Activated naive CD8-positive, alpha-beta T cell treated with anti-CD3 and anti-CD28 coated beads, Interleukin-2, amount 50 U/mL, for 24 hours (primary cell): ENCODE data around the gene P3H1.

ENCODE experiments used
- ATAC-seq: fragments of 150-1000 bp; cut with Tn5 transposase; one replicate; pipeline ENCODE4 v1.10.0; 2021
- DNase-seq: peaks from one replicate; pipeline ENCODE4 v3.0.0; 2021
- H3K27ac Mint-ChIP-seq: one replicate; pipeline ENCODE4 v1.8.0; 2021; ENCODE audit warnings: mild to moderate bottlenecking, mixed read lengths
- H3K27me3 Mint-ChIP-seq: one replicate; pipeline ENCODE4 v1.8.0; 2021; ENCODE audit warnings: mixed read lengths
- H3K36me3 Mint-ChIP-seq: one replicate; pipeline ENCODE4 v1.8.0; 2021; ENCODE audit warnings: low read depth, mixed read lengths
- H3K4me1 Mint-ChIP-seq: one replicate; pipeline ENCODE4 v1.8.0; 2021; ENCODE audit warnings: mixed read lengths
- H3K4me3 Mint-ChIP-seq: one replicate; pipeline ENCODE4 v1.8.0; 2021; ENCODE audit warnings: mild to moderate bottlenecking, moderate library complexity, mixed read lengths
- H3K9me3 Mint-ChIP-seq: one replicate; pipeline ENCODE4 v1.8.0; 2021; ENCODE audit warnings: mixed read lengths

P3H1 gene

DNA sequence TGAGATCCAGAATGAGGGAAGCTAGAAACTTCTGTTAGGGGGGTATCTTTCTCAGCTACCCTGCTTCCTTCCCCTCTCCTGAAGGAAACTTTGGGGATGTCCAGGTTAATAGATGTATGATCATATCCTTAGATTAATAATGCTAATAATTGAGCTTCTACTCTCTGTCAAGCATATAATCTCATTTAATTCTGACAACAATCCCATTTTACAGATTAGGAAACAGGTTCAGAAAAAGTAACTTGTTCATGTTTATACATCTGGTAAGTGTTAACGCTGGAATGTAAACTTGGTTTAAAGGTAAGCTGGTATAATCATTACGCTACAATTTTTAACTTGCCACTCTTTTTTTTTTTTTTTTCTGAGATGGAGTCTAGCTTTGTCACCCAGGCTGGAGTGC is 16.3 kb upstream of the P3H1 start:
- no peak overlapping the region for H3K4me3 Mint-ChIP-seq
- no peak overlapping the region for H3K27ac Mint-ChIP-seq
- DNase-seq (no peak), ATAC-seq (no peak)
- peaks cover 22% of the 10 kb centered on the region for H3K4me1 Mint-ChIP-seq
- H3K27me3 Mint-ChIP-seq, result no peaks in the 10 kb centered on the region
- H3K9me3 Mint-ChIP-seq, result no peaks in the 10 kb centered on the region
- peaks cover 33% of the 10 kb centered on the region for H3K36me3 Mint-ChIP-seq

DNA sequence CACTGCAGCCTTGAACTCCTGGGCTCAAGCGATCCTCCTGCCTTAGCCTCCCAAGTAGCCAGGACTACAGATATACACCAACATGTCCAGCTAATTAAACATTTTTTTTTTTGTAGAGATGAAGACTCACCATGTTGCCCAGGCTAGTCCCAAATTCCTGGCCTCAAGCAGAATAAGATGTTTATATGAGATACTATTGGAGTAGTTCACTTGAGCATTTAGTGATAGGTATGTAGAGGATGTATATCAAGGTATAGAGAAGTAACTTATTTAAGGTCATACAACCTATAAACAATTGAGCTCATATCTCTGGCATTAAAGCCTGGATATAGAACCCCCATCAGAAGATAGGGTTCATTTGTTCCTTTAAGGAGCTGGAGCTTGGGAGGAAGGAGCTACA is 13.3 kb upstream of the P3H1 start:
- no peak overlapping the region for H3K27ac Mint-ChIP-seq
- ATAC-seq (no peak), DNase-seq (no peak)
- no peak overlapping the region for H3K4me3 Mint-ChIP-seq
- H3K27me3 Mint-ChIP-seq, result no peaks in the 10 kb centered on the region
- peaks cover 47% of the 10 kb centered on the region for H3K36me3 Mint-ChIP-seq
- no peaks in the 10 kb centered on the region for H3K9me3 Mint-ChIP-seq
- H3K4me1 Mint-ChIP-seq, result peaks cover 12% of the 10 kb centered on the region

DNA sequence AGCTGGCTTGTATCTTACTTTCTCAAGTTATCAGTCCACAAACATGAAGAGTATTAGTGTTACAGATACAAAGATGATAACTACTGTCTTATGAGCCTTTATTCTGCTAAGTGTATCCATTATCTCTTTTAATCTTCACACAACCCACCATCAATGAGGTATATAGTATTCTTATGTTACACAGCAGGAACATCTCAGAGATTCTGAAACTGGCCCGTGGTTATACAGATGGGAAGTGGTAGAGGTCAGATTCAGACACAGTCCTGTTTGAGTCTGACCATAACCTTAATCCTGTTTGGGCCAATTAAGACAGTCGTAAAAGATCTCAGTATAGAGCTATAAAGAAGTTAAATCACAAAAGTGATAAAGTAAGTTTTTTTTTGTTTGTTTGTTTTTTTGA is 12.9 kb upstream of the P3H1 start:
- ATAC-seq (no peak), DNase-seq (no peak)
- H3K4me1 Mint-ChIP-seq, result peaks cover 11% of the 10 kb centered on the region
- peaks cover 52% of the 10 kb centered on the region for H3K36me3 Mint-ChIP-seq
- no peak overlapping the region for H3K27ac Mint-ChIP-seq
- no peaks in the 10 kb centered on the region for H3K9me3 Mint-ChIP-seq
- no peak overlapping the region for H3K4me3 Mint-ChIP-seq
- no peaks in the 10 kb centered on the region for H3K27me3 Mint-ChIP-seq

DNA sequence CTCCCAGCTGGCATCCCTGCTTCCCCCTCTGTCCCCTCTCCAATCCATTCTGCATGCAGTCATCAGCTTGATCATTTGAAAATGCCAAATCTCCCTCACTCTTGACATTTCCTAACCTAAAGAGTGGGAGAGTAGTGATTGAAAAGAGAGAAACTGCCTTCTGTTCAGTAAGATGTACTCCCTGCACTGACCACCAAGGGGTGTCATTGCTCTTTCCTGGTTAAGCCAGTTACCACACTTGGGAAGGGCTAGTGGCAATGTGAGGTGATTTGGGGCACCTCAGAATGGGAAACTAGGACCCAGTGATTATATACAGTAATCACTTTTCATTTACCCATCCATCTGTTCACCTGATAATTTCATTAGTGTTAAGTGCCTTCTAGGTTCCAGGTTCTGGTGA is 11.0 kb upstream of the P3H1 start:
- Mint-ChIP-seq H3K9me3 (no peaks in the 10 kb centered on the region), H3K27ac (no peak overlapping the region), H3K27me3 (no peaks in the 10 kb centered on the region), H3K4me1 (peaks cover 15% of the 10 kb centered on the region), H3K4me3 (no peak overlapping the region), H3K36me3 (peaks cover 56% of the 10 kb centered on the region)
- DNase-seq (peak; percentile 23), ATAC-seq (no peak)

DNA sequence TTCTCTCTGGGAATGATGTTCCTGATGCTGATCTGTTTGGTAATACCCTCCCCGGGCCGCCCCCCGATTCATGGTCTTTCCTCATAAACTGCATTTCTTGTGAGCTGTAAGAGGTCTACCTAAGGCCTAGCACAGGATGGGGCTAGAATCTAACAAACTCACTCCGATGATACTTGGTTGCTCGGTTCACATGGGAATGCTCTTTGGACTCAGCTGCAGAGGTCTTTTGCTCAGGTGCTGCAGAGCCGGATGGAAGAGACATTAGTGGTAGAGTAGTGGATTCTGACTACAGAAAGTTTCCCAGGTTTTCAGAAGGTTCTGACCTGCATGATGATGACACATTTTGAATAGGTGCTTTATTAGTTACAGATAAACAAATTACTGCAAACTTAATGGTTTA is 9.7 kb upstream of the P3H1 start:
- DNase-seq (no peak), ATAC-seq (no peak)
- no peak overlapping the region for H3K27ac Mint-ChIP-seq
- no peaks in the 10 kb centered on the region for H3K27me3 Mint-ChIP-seq
- no peak overlapping the region for H3K4me3 Mint-ChIP-seq
- no peaks in the 10 kb centered on the region for H3K9me3 Mint-ChIP-seq
- H3K4me1 Mint-ChIP-seq, result peaks cover 21% of the 10 kb centered on the region
- peaks cover 55% of the 10 kb centered on the region for H3K36me3 Mint-ChIP-seq

DNA sequence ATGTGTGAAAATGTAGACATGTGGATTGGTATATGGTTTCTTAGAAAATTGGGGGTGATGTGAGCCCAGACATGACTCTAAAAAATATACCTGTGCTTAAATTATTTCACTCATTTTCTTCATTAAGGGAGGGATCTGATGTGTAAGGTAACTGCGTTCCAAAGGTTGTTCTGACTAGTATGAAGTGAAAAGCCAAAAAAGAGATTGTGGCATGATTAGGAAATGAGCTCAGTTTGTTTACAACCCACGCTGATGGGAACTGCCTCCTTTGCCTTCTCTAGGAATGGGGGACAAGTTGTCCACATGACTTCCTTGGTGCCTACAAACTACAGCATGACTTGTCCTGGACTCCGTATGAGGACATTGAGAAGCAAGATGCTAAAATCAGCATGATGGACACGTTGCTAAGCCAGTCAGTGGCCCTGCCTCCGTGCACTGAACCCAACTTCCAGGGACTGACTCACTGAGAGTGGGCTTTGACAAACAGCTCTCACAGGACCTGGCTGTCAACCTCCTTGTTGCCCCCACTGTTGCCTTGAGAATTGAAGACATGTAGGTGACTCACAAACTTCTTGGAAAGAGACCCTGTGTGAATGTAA is 8.2 kb upstream of the P3H1 start:
- DNase-seq (no peak), ATAC-seq (no peak)
- no peak overlapping the region for H3K4me3 Mint-ChIP-seq
- H3K27me3 Mint-ChIP-seq, result no peaks in the 10 kb centered on the region
- H3K27ac Mint-ChIP-seq, result no peak overlapping the region
- H3K36me3 Mint-ChIP-seq, result peaks cover 54% of the 10 kb centered on the region
- no peaks in the 10 kb centered on the region for H3K9me3 Mint-ChIP-seq
- peaks cover 26% of the 10 kb centered on the region for H3K4me1 Mint-ChIP-seq

DNA sequence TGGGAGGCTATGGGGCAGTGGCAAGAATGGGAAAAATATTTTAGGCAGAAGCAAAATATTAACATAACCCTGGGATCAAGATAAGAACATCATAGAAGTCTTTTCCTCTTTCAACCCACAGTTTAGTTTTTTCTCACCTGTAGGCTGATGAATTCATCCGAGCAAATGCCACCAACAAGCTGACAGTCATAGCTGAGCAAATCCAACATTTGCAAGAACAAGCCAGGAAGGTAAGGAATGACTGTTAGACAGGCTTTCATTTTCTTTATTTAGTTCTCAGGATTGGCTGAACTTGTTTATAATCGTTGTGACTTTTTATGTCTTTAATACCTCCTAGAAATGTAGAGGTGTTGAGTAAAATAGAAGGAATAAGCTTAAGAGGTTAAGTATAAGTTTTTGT is 6.6 kb upstream of the P3H1 start:
- no peaks in the 10 kb centered on the region for H3K9me3 Mint-ChIP-seq
- no peaks in the 10 kb centered on the region for H3K27me3 Mint-ChIP-seq
- peaks cover 34% of the 10 kb centered on the region for H3K4me1 Mint-ChIP-seq
- peak overlapping the region; percentile 1 for H3K27ac Mint-ChIP-seq
- peaks cover 49% of the 10 kb centered on the region for H3K36me3 Mint-ChIP-seq
- ATAC-seq (no peak), DNase-seq (no peak)
- no peak overlapping the region for H3K4me3 Mint-ChIP-seq

DNA sequence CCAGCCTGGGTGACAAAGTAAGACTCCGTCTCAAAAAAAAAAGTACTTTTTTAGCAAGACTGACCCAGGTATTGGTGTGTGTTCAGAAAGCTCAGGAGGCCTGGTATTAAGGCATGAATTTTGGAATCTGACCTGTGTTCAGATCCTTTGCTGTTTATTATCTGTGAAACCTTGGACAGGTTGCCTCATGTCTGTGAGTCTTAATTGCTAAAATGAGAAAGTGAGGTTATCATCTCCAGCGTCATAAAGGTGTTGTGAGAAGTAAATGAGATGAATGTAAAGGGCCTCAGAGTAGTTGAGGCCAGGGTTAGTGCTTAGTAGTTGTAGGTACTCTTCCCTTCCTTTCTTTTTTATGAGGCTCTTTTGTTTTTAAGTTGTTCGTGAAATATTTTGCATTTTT is 3.0 kb upstream of the P3H1 start:
- H3K27ac Mint-ChIP-seq, result no peak overlapping the region

DNA sequence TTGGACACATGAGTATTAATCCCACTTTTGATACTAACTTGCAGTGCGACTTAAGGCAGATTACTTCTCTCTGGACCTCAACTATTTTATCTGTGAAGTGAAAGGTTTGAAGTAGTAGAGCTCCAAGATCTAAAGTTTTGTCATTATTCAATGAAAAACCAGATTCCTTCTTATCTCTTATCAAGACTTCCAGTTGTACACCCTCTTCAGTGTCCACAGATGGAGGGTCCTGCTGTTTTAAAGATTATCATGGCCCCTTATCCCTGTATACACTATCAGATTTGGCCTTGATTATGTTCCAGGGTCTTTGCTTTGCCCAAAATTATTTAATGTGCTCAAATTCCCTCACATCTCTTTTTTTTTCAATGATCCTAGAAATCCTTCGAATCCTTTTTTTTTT is 1.3 kb upstream of the P3H1 start:
- Mint-ChIP-seq H3K4me3 (no peak overlapping the region), H3K9me3 (no peaks in the 10 kb centered on the region), H3K27me3 (no peaks in the 10 kb centered on the region), H3K4me1 (peaks cover 37% of the 10 kb centered on the region), H3K27ac (peak overlapping the region; percentile 80), H3K36me3 (peaks cover 21% of the 10 kb centered on the region)
- ATAC-seq (no peak), DNase-seq (no peak)

More for the DNA sequence above, 3.0 kb upstream of the P3H1 start:
- Mint-ChIP-seq H3K36me3 (peaks cover 28% of the 10 kb centered on the region), H3K9me3 (no peaks in the 10 kb centered on the region), H3K4me3 (no peak overlapping the region), H3K27me3 (no peaks in the 10 kb centered on the region), H3K4me1 (peaks cover 38% of the 10 kb centered on the region)
- DNase-seq (no peak), ATAC-seq (no peak)

DNA sequence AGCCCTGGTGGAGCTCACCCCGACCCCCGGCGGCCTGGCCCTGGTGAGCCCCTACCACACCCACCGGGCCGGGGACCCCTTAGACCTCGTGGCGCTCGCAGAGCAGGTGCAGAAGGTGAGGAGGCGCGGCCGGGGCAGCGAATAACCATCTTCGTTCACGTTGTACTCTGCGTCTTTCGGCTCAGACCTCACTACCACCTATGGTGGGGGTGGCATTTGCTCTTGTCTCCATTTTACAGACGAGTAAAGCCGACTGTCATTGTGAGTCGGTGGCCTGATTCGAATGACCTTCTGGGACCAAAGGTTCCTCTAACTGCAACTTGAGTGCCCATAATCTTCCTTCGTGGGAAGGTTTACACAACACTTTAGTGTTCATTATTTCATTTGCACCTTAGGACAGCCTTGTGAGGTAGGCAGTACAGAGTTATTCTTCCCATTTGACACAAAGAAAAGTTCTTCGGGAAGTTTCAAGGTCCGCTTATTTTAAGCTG is 727 bp upstream of the P3H1 start:
- H3K36me3 Mint-ChIP-seq, result peaks cover 19% of the 10 kb centered on the region
- H3K9me3 Mint-ChIP-seq, result no peaks in the 10 kb centered on the region
- DNase-seq (no peak), ATAC-seq (peak; percentile 2)
- H3K27ac Mint-ChIP-seq, result peak overlapping the region; percentile 80
- H3K4me3 Mint-ChIP-seq, result no peak overlapping the region
- peaks cover 34% of the 10 kb centered on the region for H3K4me1 Mint-ChIP-seq
- no peaks in the 10 kb centered on the region for H3K27me3 Mint-ChIP-seq

DNA sequence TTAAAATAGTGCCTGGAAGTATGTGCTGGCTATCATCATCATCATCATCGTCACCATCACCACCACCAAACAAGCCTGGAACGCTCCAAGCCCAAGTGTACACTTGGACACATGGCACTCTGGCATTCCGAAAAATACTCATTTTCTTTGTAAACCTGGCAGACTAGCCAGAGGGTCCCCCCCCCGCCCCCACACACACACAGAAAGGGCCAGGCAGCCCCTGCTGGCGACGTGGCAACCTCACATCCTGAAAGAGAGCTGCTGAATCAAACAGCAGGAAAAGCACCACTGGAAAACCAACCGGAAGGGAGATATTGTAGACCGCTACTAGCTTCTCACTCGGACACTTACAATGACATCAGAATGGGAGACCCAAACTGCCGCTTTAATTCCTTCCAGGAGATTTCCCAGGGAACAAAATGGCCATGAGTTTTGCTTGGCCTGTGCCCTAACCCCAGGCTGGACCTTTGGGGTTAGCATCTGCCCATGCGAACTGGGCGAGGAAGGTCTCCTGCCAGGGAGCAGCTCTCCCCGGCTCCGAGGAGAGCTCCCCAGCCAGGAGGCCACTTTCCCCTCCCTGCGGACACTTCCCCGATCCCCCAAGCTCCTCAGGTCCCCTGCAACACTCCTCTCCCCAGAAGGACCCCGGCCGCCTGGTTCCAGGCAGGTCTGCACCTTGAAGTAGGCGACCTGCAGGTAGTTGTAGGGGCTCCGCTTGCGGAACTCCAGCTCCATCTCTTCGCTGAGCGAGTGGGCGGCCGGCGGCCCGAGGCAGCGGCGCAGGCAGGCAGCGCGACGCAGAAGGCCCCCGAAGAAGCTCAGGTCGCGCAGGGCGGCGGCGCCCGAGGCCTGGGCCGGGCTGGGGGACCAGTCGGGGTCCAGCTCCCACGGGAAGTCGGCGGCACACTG is 742 bp downstream of the P3H1 start:
- Mint-ChIP-seq H3K9me3 (no peaks in the 10 kb centered on the region), H3K27ac (no peak overlapping the region), H3K36me3 (peaks cover 19% of the 10 kb centered on the region), H3K27me3 (no peaks in the 10 kb centered on the region), H3K4me1 (peaks cover 32% of the 10 kb centered on the region), H3K4me3 (no peak overlapping the region)
- DNase-seq, result peak; percentile 62
- ATAC-seq, result peak; percentile 16

DNA sequence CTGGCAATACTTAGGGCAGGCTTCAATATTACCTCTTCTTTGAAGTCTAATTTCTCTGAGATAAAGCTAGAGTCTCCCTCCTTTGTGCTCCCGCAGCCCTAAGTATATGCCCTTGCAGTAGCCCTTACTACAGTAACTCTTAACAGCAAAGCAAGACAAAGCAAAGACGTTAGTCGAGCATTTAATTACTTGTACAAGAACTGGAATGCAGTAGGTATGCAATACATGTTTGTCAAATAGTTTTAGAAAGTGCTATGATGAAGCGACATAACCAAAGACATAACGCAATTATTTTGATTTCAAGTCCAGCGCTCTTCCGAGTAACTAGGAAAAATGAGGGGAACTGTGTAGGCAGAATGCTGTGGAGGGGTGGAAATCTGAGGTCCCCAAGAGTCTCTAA is 1.6 kb downstream of the P3H1 start:
- Mint-ChIP-seq H3K27me3 (no peaks in the 10 kb centered on the region), H3K9me3 (no peaks in the 10 kb centered on the region), H3K27ac (no peak overlapping the region), H3K4me1 (peaks cover 28% of the 10 kb centered on the region), H3K36me3 (peaks cover 14% of the 10 kb centered on the region), H3K4me3 (no peak overlapping the region)
- DNase-seq, result no peak
- ATAC-seq, result no peak

DNA sequence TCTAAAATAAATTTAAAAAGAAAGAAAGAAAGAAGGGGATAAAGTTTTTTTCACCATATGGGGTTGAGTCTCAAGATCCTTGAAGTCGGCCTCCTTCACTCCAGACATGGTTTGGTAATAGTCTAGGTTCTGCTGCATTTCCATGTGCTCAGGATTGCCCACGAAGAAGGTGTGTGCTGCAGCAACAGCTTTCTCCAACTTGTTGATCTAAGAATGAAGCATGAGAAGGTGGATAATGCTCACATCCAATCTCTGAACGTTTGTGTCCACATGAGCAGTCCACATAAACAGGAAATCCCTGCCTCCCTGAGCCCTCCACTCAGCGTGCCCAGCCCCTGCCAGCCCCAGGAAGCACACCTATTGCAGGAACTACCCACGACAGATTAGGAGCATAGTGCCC is 4.6 kb downstream of the P3H1 start:
- H3K4me1 Mint-ChIP-seq, result peaks cover 7% of the 10 kb centered on the region
- no peaks in the 10 kb centered on the region for H3K27me3 Mint-ChIP-seq
- no peak overlapping the region for H3K4me3 Mint-ChIP-seq
- no peak for DNase-seq
- no peak overlapping the region for H3K27ac Mint-ChIP-seq
- no peak for ATAC-seq
- peaks cover 4% of the 10 kb centered on the region for H3K36me3 Mint-ChIP-seq
- no peaks in the 10 kb centered on the region for H3K9me3 Mint-ChIP-seq

DNA sequence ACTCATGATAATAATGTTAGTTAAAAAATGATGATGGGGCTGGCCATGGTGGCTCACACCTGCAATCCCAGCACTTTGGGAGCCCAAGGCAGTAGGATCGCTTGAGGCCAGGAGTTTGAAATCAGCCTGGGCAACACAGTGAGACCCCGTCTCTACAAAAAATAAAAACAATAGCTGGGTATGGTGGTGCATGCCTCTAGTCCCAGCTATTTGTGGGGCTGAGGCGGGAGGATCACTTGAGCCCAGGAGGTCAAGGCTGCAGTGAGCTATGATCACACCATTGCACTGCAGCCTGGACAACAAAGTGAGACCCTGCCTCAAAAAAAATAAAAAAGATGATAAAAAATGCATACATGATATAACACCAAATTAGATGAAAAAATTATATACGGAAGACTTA is 5.3 kb downstream of the P3H1 start:
- H3K4me1 Mint-ChIP-seq, result peaks cover 7% of the 10 kb centered on the region
- no peak for ATAC-seq
- H3K4me3 Mint-ChIP-seq, result no peak overlapping the region
- H3K36me3 Mint-ChIP-seq, result peaks cover 10% of the 10 kb centered on the region
- H3K27ac Mint-ChIP-seq, result no peak overlapping the region
- no peak for DNase-seq
- no peaks in the 10 kb centered on the region for H3K27me3 Mint-ChIP-seq
- H3K9me3 Mint-ChIP-seq, result no peaks in the 10 kb centered on the region

DNA sequence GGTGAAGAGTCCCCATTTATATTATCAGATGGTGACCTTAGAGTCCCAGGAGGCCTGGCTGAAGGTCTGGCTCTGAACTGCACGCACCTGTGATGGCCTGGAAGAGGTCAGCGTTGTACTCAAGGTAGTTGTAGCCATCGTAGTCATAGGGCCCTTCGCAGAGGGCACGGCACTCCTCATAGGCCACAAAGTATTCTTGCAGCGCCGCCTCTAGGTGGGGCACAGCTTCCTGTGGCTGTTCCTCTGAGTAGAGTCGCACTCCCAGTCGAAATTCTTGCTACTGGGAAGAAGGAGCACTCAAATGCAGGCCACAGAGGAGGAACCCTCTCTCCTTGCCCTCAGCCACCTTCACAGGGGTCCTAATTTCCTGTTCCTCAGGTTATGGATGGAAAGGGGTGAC is 7.7 kb downstream of the P3H1 start:
- peaks cover 24% of the 10 kb centered on the region for H3K36me3 Mint-ChIP-seq
- peaks cover 7% of the 10 kb centered on the region for H3K4me1 Mint-ChIP-seq
- H3K27ac Mint-ChIP-seq, result no peak overlapping the region
- H3K27me3 Mint-ChIP-seq, result no peaks in the 10 kb centered on the region
- no peaks in the 10 kb centered on the region for H3K9me3 Mint-ChIP-seq
- DNase-seq, result no peak
- no peak for ATAC-seq
- no peak overlapping the region for H3K4me3 Mint-ChIP-seq
